AG09319 (cell line): ENCODE data around the gene TTI1.

Experiments used
- DNase-seq: peaks from one replicate; pipeline ENCODE4 v3.0.0-alpha.2; 2010; ENCODE audit warnings: low read depth; ENCODE audit errors: extremely low read depth
- CTCF ChIP-seq: IDR thresholded peaks from 2 replicates; pipeline ENCODE4 v1.5.1; 2011; ENCODE audit warnings: low read depth, mild to moderate bottlenecking, inconsistent platforms, low read length, moderate library complexity

TTI1 gene

GRCh38 chr20:38073307-38074071 is 40.2 kb upstream of the TTI1 start:
- TF ChIP-seq CTCF, result peak; percentile 78
- DNase-seq, result peak; percentile 81

- no peak for DNase-seq
- no peak for TF ChIP-seq CTCF
Measured at GRCh38 chr20:38072898-38073297, 39.6 kb upstream of the TTI1 start.

GRCh38 chr20:38067717-38068365 is 34.6 kb upstream of the TTI1 start:
- no peak for DNase-seq
- no peak for TF ChIP-seq CTCF

GRCh38 chr20:38066969-38067716 is 33.9 kb upstream of the TTI1 start:
- TF ChIP-seq CTCF, result no peak
- no peak for DNase-seq

- no peak for TF ChIP-seq CTCF
- DNase-seq, result no peak
Measured at GRCh38 chr20:38065764-38066375, 32.6 kb upstream of the TTI1 start.

GRCh38 chr20:38063911-38064530 is 30.8 kb upstream of the TTI1 start:
- TF ChIP-seq CTCF, result no peak
- DNase-seq, result no peak
